Naive B cell (primary cell): ENCODE data around the gene CADPS. TPM values are rescaled to one million over a fixed set of nuclear protein-coding genes. Genes with fewer than 3 reads are reported as not detected.

Experiments used
- ATAC-seq, 2 donors: fragments of 150-1000 bp; cut with Tn5 transposase; 2 replicates each; pipeline ENCODE4 v1.10.0; 2021; ENCODE audit warnings: low read depth in 2 of 2, mild to moderate bottlenecking in 2 of 2, moderate library complexity in 2 of 2
- DNase-seq: peaks from one replicate; pipeline ENCODE4 v3.0.0; 2022
- H3K27ac Mint-ChIP-seq, 6 donors: one replicate each; pipeline ENCODE4 v1.8.0; 2020 to 2022; ENCODE audit warnings: mild to moderate bottlenecking in 6 of 6, mixed read lengths in 6 of 6, moderate library complexity in 5 of 6, inconsistent platforms in 2 of 6
- H3K27me3 Mint-ChIP-seq, 3 donors: one replicate each; pipeline ENCODE4 v1.8.0; 2021 to 2022; ENCODE audit warnings: mixed read lengths in 3 of 3, mild to moderate bottlenecking in 1 of 3
- H3K36me3 Mint-ChIP-seq, 2 donors: one replicate each; pipeline ENCODE4 v1.8.0; 2020 to 2022; ENCODE audit warnings: mixed read lengths in 2 of 2, inconsistent platforms in 1 of 2, mild to moderate bottlenecking in 1 of 2
- H3K4me1 Mint-ChIP-seq, 3 donors: one replicate each; pipeline ENCODE4 v1.8.0; 2020 to 2022; ENCODE audit warnings: mixed read lengths in 3 of 3, inconsistent platforms in 1 of 3, mild to moderate bottlenecking in 1 of 3, moderate library complexity in 1 of 3
- H3K4me3 Mint-ChIP-seq, 8 donors: one replicate each; pipeline ENCODE4 v1.8.0; 2020 to 2022; ENCODE audit warnings: mild to moderate bottlenecking in 8 of 8, mixed read lengths in 8 of 8, moderate library complexity in 8 of 8, inconsistent platforms in 2 of 8
- H3K9me3 Mint-ChIP-seq, 7 donors: one replicate each; pipeline ENCODE4 v1.8.0; 2020 to 2022; ENCODE audit warnings: mixed read lengths in 7 of 7, mild to moderate bottlenecking in 5 of 7, inconsistent platforms in 2 of 7, moderate library complexity in 1 of 7
- polyA plus RNA-seq, 6 donors: library from polyadenylated mRNA; unstranded; fragments of 300-500 nt; fragmentation: Illumina TruSeq; gene quantifications; one replicate each; pipeline ENCODE4 v1.2.3, GENCODE V29; 2021; ENCODE audit warnings: low read depth in 6 of 6

The CADPS gene
- polyA plus RNA-seq, 6 donors from 2014 or later, result not detected

GRCh38 chr3:62607287-62608029, 267.8 kb downstream of the CADPS start:
- ATAC-seq (no peak), DNase-seq (no peak)
- Mint-ChIP-seq H3K9me3 (peaks cover 0 to 12% (median 3%) of the 10 kb centered on the region in 7 donors), H3K27me3 (peaks cover 0 to 8% (median 6%) of the 10 kb centered on the region in 3 donors), H3K36me3 (no peaks in the 10 kb centered on the region), H3K27ac (peak overlapping the region in 1 of 6 donors; percentile 70), H3K4me1 (no peaks in the 10 kb centered on the region), H3K4me3 (no peak overlapping the region)

GRCh38 chr3:62605413-62606068, 269.7 kb downstream of the CADPS start:
- Mint-ChIP-seq H3K27ac (no peak overlapping the region), H3K36me3 (no peaks in the 10 kb centered on the region), H3K9me3 (peaks cover 0 to 4% (median 2%) of the 10 kb centered on the region in 7 donors), H3K27me3 (peaks cover 0 to 9% (median 0%) of the 10 kb centered on the region in 3 donors), H3K4me1 (no peaks in the 10 kb centered on the region), H3K4me3 (peak overlapping the region in 1 of 8 donors; percentile 6)
- DNase-seq (no peak), ATAC-seq (no peak)

- peaks cover 0 to 11% (median 0%) of the 10 kb centered on the region in 3 donors for H3K27me3 Mint-ChIP-seq
- H3K27ac Mint-ChIP-seq, result no peak overlapping the region
- no peak for ATAC-seq
- peaks cover 0 to 4% (median 2%) of the 10 kb centered on the region in 7 donors for H3K9me3 Mint-ChIP-seq
- H3K36me3 Mint-ChIP-seq, result no peaks in the 10 kb centered on the region
- H3K4me3 Mint-ChIP-seq, result no peak overlapping the region
- H3K4me1 Mint-ChIP-seq, result no peaks in the 10 kb centered on the region
- no peak for DNase-seq
Observed at GRCh38 chr3:62604751-62605351, 270.4 kb downstream of the CADPS start.

GRCh38 chr3:62604298-62604697, 270.9 kb downstream of the CADPS start:
- Mint-ChIP-seq H3K4me3 (no peak overlapping the region), H3K36me3 (no peaks in the 10 kb centered on the region), H3K27me3 (peaks cover 0 to 11% (median 0%) of the 10 kb centered on the region in 3 donors), H3K9me3 (peaks cover 0 to 4% (median 2%) of the 10 kb centered on the region in 7 donors), H3K27ac (no peak overlapping the region), H3K4me1 (no peaks in the 10 kb centered on the region)
- no peak for ATAC-seq
- no peak for DNase-seq

GRCh38 chr3:62602987-62603386, 272.2 kb downstream of the CADPS start:
- no peak overlapping the region for H3K27ac Mint-ChIP-seq
- no peaks in the 10 kb centered on the region for H3K4me1 Mint-ChIP-seq
- H3K27me3 Mint-ChIP-seq, result peaks cover 0 to 11% (median 0%) of the 10 kb centered on the region in 3 donors
- peaks cover 0 to 4% (median 0%) of the 10 kb centered on the region in 7 donors for H3K9me3 Mint-ChIP-seq
- ATAC-seq (no peak), DNase-seq (no peak)
- H3K4me3 Mint-ChIP-seq, result no peak overlapping the region
- no peaks in the 10 kb centered on the region for H3K36me3 Mint-ChIP-seq

GRCh38 chr3:62602129-62602770, 273.0 kb downstream of the CADPS start:
- Mint-ChIP-seq H3K4me3 (no peak overlapping the region), H3K27ac (no peak overlapping the region), H3K4me1 (no peaks in the 10 kb centered on the region), H3K9me3 (peaks cover 0 to 3% (median 0%) of the 10 kb centered on the region in 7 donors), H3K27me3 (peaks cover 0 to 11% (median 0%) of the 10 kb centered on the region in 3 donors), H3K36me3 (no peaks in the 10 kb centered on the region)
- ATAC-seq (no peak), DNase-seq (no peak)

- no peaks in the 10 kb centered on the region for H3K4me1 Mint-ChIP-seq
- no peak overlapping the region for H3K27ac Mint-ChIP-seq
- H3K27me3 Mint-ChIP-seq, result peaks cover 0 to 11% (median 0%) of the 10 kb centered on the region in 3 donors
- H3K9me3 Mint-ChIP-seq, result peaks cover 0 to 3% (median 0%) of the 10 kb centered on the region in 7 donors
- no peak overlapping the region for H3K4me3 Mint-ChIP-seq
- ATAC-seq (no peak), DNase-seq (no peak)
- no peaks in the 10 kb centered on the region for H3K36me3 Mint-ChIP-seq
Observed at GRCh38 chr3:62601238-62602070, 273.8 kb downstream of the CADPS start.

GRCh38 chr3:62600033-62600432, 275.2 kb downstream of the CADPS start:
- Mint-ChIP-seq H3K27ac (no peak overlapping the region), H3K27me3 (peaks cover 0 to 6% (median 0%) of the 10 kb centered on the region in 3 donors), H3K4me3 (no peak overlapping the region), H3K9me3 (no peaks in the 10 kb centered on the region), H3K4me1 (no peaks in the 10 kb centered on the region), H3K36me3 (no peaks in the 10 kb centered on the region)
- ATAC-seq (no peak), DNase-seq (no peak)

GRCh38 chr3:62597491-62597890, 277.7 kb downstream of the CADPS start:
- no peak for ATAC-seq
- Mint-ChIP-seq H3K9me3 (peaks cover 0 to 3% (median 0%) of the 10 kb centered on the region in 7 donors), H3K4me3 (no peak overlapping the region), H3K27me3 (peaks cover 0 to 6% (median 0%) of the 10 kb centered on the region in 3 donors), H3K27ac (no peak overlapping the region), H3K4me1 (no peaks in the 10 kb centered on the region), H3K36me3 (no peaks in the 10 kb centered on the region)
- no peak for DNase-seq

GRCh38 chr3:62592408-62592807, 282.8 kb downstream of the CADPS start:
- Mint-ChIP-seq H3K27me3 (no peaks in the 10 kb centered on the region), H3K4me1 (no peaks in the 10 kb centered on the region), H3K4me3 (no peak overlapping the region), H3K27ac (no peak overlapping the region), H3K36me3 (no peaks in the 10 kb centered on the region), H3K9me3 (peaks cover 0 to 3% (median 0%) of the 10 kb centered on the region in 7 donors)
- DNase-seq (no peak), ATAC-seq (no peak)

- Mint-ChIP-seq H3K9me3 (peaks cover 0 to 3% (median 0%) of the 10 kb centered on the region in 7 donors), H3K36me3 (no peaks in the 10 kb centered on the region), H3K27ac (no peak overlapping the region), H3K4me1 (no peaks in the 10 kb centered on the region), H3K4me3 (no peak overlapping the region), H3K27me3 (no peaks in the 10 kb centered on the region)
- DNase-seq, result no peak
- no peak for ATAC-seq
Observed at GRCh38 chr3:62589078-62589477, 286.1 kb downstream of the CADPS start.

- H3K36me3 Mint-ChIP-seq, result no peaks in the 10 kb centered on the region
- DNase-seq (no peak), ATAC-seq (no peak)
- H3K9me3 Mint-ChIP-seq, result peaks cover 0 to 4% (median 1%) of the 10 kb centered on the region in 7 donors
- no peaks in the 10 kb centered on the region for H3K27me3 Mint-ChIP-seq
- no peak overlapping the region for H3K4me3 Mint-ChIP-seq
- H3K27ac Mint-ChIP-seq, result no peak overlapping the region
- H3K4me1 Mint-ChIP-seq, result no peaks in the 10 kb centered on the region
Observed at GRCh38 chr3:62587579-62588031, 287.6 kb downstream of the CADPS start.
